ENCODE measurements around the gene BRWD1.
"Not testable (repeated sequence)": the region's sequence is repeated elsewhere in the genome, so short reads cannot be mapped to it uniquely, and the experiment has no call there.

GRCh38 chr21:39220875-39221274 lies 92.6 kb downstream of the BRWD1 start:
- not testable (repeated sequence) for TF ChIP-seq RARB (CRISPR knock-in tag; IDR thresholded peaks at IDR 0.05); ZNF70 (CRISPR knock-in tag; IDR thresholded peaks at IDR 0.05); TOX (CRISPR knock-in tag; IDR thresholded peaks at IDR 0.05; ENCODE audit: borderline replicate concordance); ZNF565 (CRISPR knock-in tag; conservative IDR thresholded peaks at IDR 0.05; ENCODE audit: low read depth); CSDC2 (CRISPR knock-in tag; IDR thresholded peaks at IDR 0.05); ZFP30 (CRISPR knock-in tag; IDR thresholded peaks at IDR 0.05); PATZ1 (CRISPR knock-in tag; IDR thresholded peaks at IDR 0.05; ENCODE audit: borderline replicate concordance)

All from SK-N-SH treated with all-trans-retinoic acid at 6 μM for 48 hours (cell line).